K562 (cell line): ENCODE measurements around the gene ADARB2. TPM values are rescaled to one million over a fixed set of nuclear protein-coding genes. Genes with fewer than 3 reads are reported as not detected.

Source experiments
- ATAC-seq: fragments of 200-7000 bp; cut with Tn5 transposase; 3 replicates; pipeline ENCODE4 v1.9.1; 2020; ENCODE audit warnings: moderate library complexity
- BruUV-seq: library from RNA; stranded (reverse); fragments of 400-500 nt; replicated peaks from 2 replicates; lab custom pipeline; 2021; lab: Mats Ljungman, UMichigan
- CTCF ChIA-PET: fragments of 300-600 bp; formaldehyde crosslinking; extraction: SDS; loops from one replicate; lab custom pipeline; 2021; ENCODE audit warnings: low intra/inter-chr PET ratio; lab: Yijun Ruan, JAX
- POLR2A ChIA-PET: fragments of 300-600, 350-650 bp; sonication (Branson Sonifier 250); formaldehyde crosslinking; extraction: SDS; loops from one replicate; lab custom pipeline; 2021; ENCODE audit warnings: antibody characterized with exemption, inconsistent platforms; lab: Yijun Ruan, JAX
- DNase-seq, 4 experiments: peaks; one replicate each; pipeline versions ENCODE4 v3.0.0 to v3.0.0-alpha.2; 2011 to 2018; ENCODE audit warnings: low spot score in 3 of 4, mixed read lengths in 3 of 4; ENCODE audit errors: extremely low read depth in 1 of 4
- FAIRE-seq: peaks from 2 replicates; lab custom pipeline; 2011; peaks lifted over from hg19 to GRCh38; lab: Jason Lieb, UNC
- H2AFZ ChIP-seq: 2 replicates; pipeline ENCODE4 v1.6.0; 2011; ENCODE audit warnings: low read depth, low read length, control low read depth, inconsistent platforms
- H3K27ac ChIP-seq: fragments of 200-600 bp; 3 replicates; pipeline ENCODE4 v1.8.0; 2011; ENCODE audit warnings: low read depth, mild to moderate bottlenecking, control low read depth, inconsistent platforms, low read length, moderate library complexity, mixed read lengths; ENCODE audit errors: extremely low read depth
- H3K27me3 ChIP-seq, 2 experiments: fragments of 300-600 bp in 1 of 2; 2 replicates in 1 of 2; 3 replicates in 1 of 2; pipeline versions ENCODE4 v1.6.0 to v1.8.0; 2011; ENCODE audit warnings: inconsistent platforms in 2 of 2, low read length in 2 of 2, mild to moderate bottlenecking in 1 of 2, mixed read lengths in 1 of 2, moderate library complexity in 1 of 2; ENCODE audit not compliant: control insufficient read depth in 2 of 2, insufficient read depth in 2 of 2
- H3K36me3 ChIP-seq: fragments of 300-600 bp; 3 replicates; pipeline ENCODE4 v1.8.0; 2011; ENCODE audit warnings: mild to moderate bottlenecking, low read length, inconsistent platforms; ENCODE audit not compliant: control insufficient read depth, insufficient read depth
- H3K4me1 ChIP-seq, 2 experiments: fragments of 200-600 bp in 1 of 2; replicated peaks in 1 of 2; 2 replicates in 1 of 2; 3 replicates in 1 of 2; pipeline versions ENCODE4 v1.5.1 to v1.8.0; 2011; ENCODE audit warnings: inconsistent platforms in 2 of 2, low read length in 2 of 2, mild to moderate bottlenecking in 1 of 2, mixed read lengths in 1 of 2, moderate library complexity in 1 of 2; ENCODE audit not compliant: control insufficient read depth in 2 of 2, insufficient read depth in 2 of 2
- H3K4me2 ChIP-seq: 2 replicates; pipeline ENCODE4 v1.6.1; 2011; ENCODE audit warnings: low read length, control low read depth, inconsistent platforms, mixed read lengths; ENCODE audit not compliant: insufficient read depth
- H3K4me3 ChIP-seq: fragments of 200-600 bp; sonication (generic), shearing (Covaris generic); 2 replicates; pipeline ENCODE4 v1.5.1; 2016; ENCODE audit warnings: control low read depth, inconsistent platforms
- H3K79me2 ChIP-seq: fragments of 200-600 bp; 3 replicates; pipeline ENCODE4 v1.8.0; 2011; ENCODE audit warnings: low read length, inconsistent platforms; ENCODE audit not compliant: control insufficient read depth, insufficient read depth
- H3K9ac ChIP-seq, 2 experiments: 2 replicates each; pipeline versions ENCODE4 v1.6.0 to v1.6.1; 2011; ENCODE audit warnings: low read depth in 2 of 2, low read length in 2 of 2, control low read depth in 1 of 2, inconsistent platforms in 1 of 2, mild to moderate bottlenecking in 1 of 2, mixed read lengths in 1 of 2; ENCODE audit not compliant: insufficient read depth in 1 of 2
- H3K9me1 ChIP-seq: one replicate; pipeline ENCODE4 v1.6.0; 2011; ENCODE audit warnings: inconsistent platforms, mild to moderate bottlenecking, low read length, moderate library complexity; ENCODE audit not compliant: control insufficient read depth, insufficient read depth
- H3K9me3 ChIP-seq: replicated peaks from 2 replicates; pipeline ENCODE4 v1.5.1; 2011; ENCODE audit warnings: low read depth, low read length, inconsistent platforms; ENCODE audit not compliant: control insufficient read depth, insufficient read depth
- H4K20me1 ChIP-seq: replicated peaks from 2 replicates; pipeline ENCODE4 v1.6.1; 2011; ENCODE audit warnings: low read length, inconsistent platforms, mixed read lengths; ENCODE audit not compliant: control insufficient read depth, insufficient read depth
- AFF4 ChIP-seq: sonication (generic); formaldehyde crosslinking; IDR thresholded peaks from 2 replicates; pipeline ENCODE4 v1.8.0; 2023; ENCODE audit warnings: mild to moderate bottlenecking, missing genetic modification reagents
- CTBP1 ChIP-seq: fragments of 450-650 bp; IDR thresholded peaks from 2 replicates; pipeline ENCODE4 v1.6.1; 2016; ENCODE audit warnings: borderline replicate concordance
- GATAD2A ChIP-seq: fragments of 450-650 bp; IDR thresholded peaks from 2 replicates; pipeline ENCODE4 v1.6.1; 2017
- NKRF ChIP-seq: fragments of 450-650 bp; IDR thresholded peaks from 2 replicates; pipeline ENCODE4 v1.6.1; 2016; ENCODE audit warnings: borderline replicate concordance
- NR0B1 ChIP-seq: fragments of 450-650 bp; IDR thresholded peaks from one replicate; pipeline ENCODE4 v1.6.1; 2018; ENCODE audit warnings: mild to moderate bottlenecking, moderate library complexity; ENCODE audit not compliant: partially characterized antibody
- RBFOX2 ChIP-seq: fragments of 200-400 bp; formaldehyde crosslinking; IDR thresholded peaks from 2 replicates; pipeline ENCODE4 v1.6.1; 2017; ENCODE audit warnings: low read depth, mild to moderate bottlenecking, low read length, moderate library complexity
- THRA ChIP-seq: fragments of 450-650 bp; IDR thresholded peaks from 2 replicates; pipeline ENCODE4 v1.6.1; 2017; ENCODE audit warnings: mild to moderate bottlenecking, moderate library complexity
- ZNF324 ChIP-seq: fragments of 250-450 bp; sonication (Bioruptor Pico); IDR thresholded peaks from 2 replicates; pipeline ENCODE4 v1.4.0; 2020; ENCODE audit warnings: mild to moderate bottlenecking
- ZNF347 ChIP-seq: fragments of 450-650 bp; formaldehyde crosslinking; IDR thresholded peaks from 2 replicates; pipeline ENCODE4 v1.4.0; 2020; ENCODE audit warnings: low read depth, mild to moderate bottlenecking, moderate library complexity
- WGBS: fragments of 100-300 bp; shearing (Covaris generic); methylation state at CpG from one replicate; pipeline ENCODE4 v1.1.6; 2016; ENCODE audit warnings: low coverage, mixed read lengths; ENCODE audit not compliant: insufficient coverage; ENCODE audit errors: missing lambda C conversion rate; 5-methylcytosine and 5-hydroxymethylcytosine counted together
- in situ Hi-C: fragments of 300-500 bp; cut with MboI; formaldehyde crosslinking; loops from 4 replicates; pipeline ENCODE4 v1.15.0; 2018; ENCODE audit warnings: inconsistent platforms, mixed read lengths
- intact Hi-C: fragments of 100-400 bp; cut with micrococcal nuclease; formaldehyde crosslinking; loops from 2 replicates; pipeline ENCODE4 v1.14.2; 2022
- polyA plus RNA-seq, 8 experiments: library from polyadenylated mRNA; depleted of rRNA in 4 of 8; stranded (reverse) in 5 of 8; unstranded in 3 of 8; fragments of >200 nt; fragmentation: Nextera tagmentation in 2 of 8; fragmentation: Illumina TruSeq in 1 of 8; extraction: Ambion mirVana in 2 of 8; extraction: Trizol in 1 of 8; gene quantifications; 2 replicates each; pipeline versions ENCODE4 v1.2.1 to v1.2.3, GENCODE V29; 2011 to 2014; ENCODE audit warnings: inconsistent platforms in 1 of 8, missing spikeins in 1 of 8
- total RNA-seq, 7 experiments: library from RNA; depleted of rRNA in 6 of 7; stranded (reverse); fragments of >200 nt in 6 of 7; fragmentation: Illumina TruSeq in 2 of 7; extraction: Trizol in 2 of 7; gene quantifications; 2 replicates each; pipeline versions ENCODE4 v1.2.1 to v1.2.3, GENCODE V29; 2011 to 2021; ENCODE audit warnings: low replicate concordance in 1 of 7

The ADARB2 gene
- total and polyA plus RNA-seq, 9 of the 15 experiments (the other 6 are each of a cell fraction or from before 2014, with no cell fraction given): not detected

GRCh38 chr10:1411451-1411850, 325.9 kb downstream of the ADARB2 start:
- H3K27ac ChIP-seq: no peak overlapping the region
- TF ChIP-seq ZNF347 (no peak), AFF4 (CRISPR knock-in tag) (no peak), NKRF (no peak), NR0B1 (no peak), THRA (no peak), RBFOX2 (no peak), CTBP1 (no peak), ZNF324 (no peak), GATAD2A (no peak)
- no peak overlapping the region for H3K4me2 ChIP-seq
- no TSS peak for BruUV-seq
- no peak overlapping the region for H2AFZ ChIP-seq
- H4K20me1 ChIP-seq: no peaks in the 10 kb centered on the region
- no peaks in the 10 kb centered on the region for H3K9me3 ChIP-seq
- H3K9ac ChIP-seq: no peak overlapping the region
- in situ Hi-C loops: no loop called here
- no peak for FAIRE-seq
- DNase-seq: no peak
- WGBS: under 1% methylated on average over 17 of the region's 17 CpGs
- ChIA-PET CTCF (no interaction called here), POLR2A (interaction anchor here (0.6 to 1.8 kb wide), 2 partner anchors 9 to 251 kb away, joined by 3 to 9 read pairs; no protein-coding TSS in a partner anchor)
- no peak for ATAC-seq
- intact Hi-C loops: no loop called here
- no peaks in the 10 kb centered on the region for H3K9me1 ChIP-seq
- no peaks in the 10 kb centered on the region for H3K79me2 ChIP-seq
- no peaks in the 10 kb centered on the region for H3K36me3 ChIP-seq
- peaks cover 25 to 60% of the 10 kb centered on the region in 2 experiments for H3K27me3 ChIP-seq
- H3K4me1 ChIP-seq: peaks cover 0 to 5% of the 10 kb centered on the region in 2 experiments; a peak in 1 of 5 replicates
- no peak overlapping the region for H3K4me3 ChIP-seq
